Activated naive CD4-positive, alpha-beta T cell treated with anti-CD3 and anti-CD28 coated beads, Interleukin-2, amount 50 U/mL, for 24 hours (primary cell): ENCODE measurements around the gene MFN2.
A peak's percentile ranks its signal among the peaks of the same experiment; 100 is the strongest.
"Not testable (repeated sequence)": the region's sequence is repeated elsewhere in the genome, so short reads cannot be mapped to it uniquely, and the experiment has no call there.

Experiments used
- H3K27ac Mint-ChIP-seq: one replicate; pipeline ENCODE4 v1.8.0; 2021; ENCODE audit warnings: mild to moderate bottlenecking, mixed read lengths
- H3K27me3 Mint-ChIP-seq: one replicate; pipeline ENCODE4 v1.8.0; 2021; ENCODE audit warnings: mixed read lengths
- H3K36me3 Mint-ChIP-seq: one replicate; pipeline ENCODE4 v1.8.0; 2021; ENCODE audit warnings: mixed read lengths
- H3K4me1 Mint-ChIP-seq: one replicate; pipeline ENCODE4 v1.8.0; 2021; ENCODE audit warnings: mixed read lengths
- H3K4me3 Mint-ChIP-seq: one replicate; pipeline ENCODE4 v1.8.0; 2021; ENCODE audit warnings: mild to moderate bottlenecking, mixed read lengths
- H3K9me3 Mint-ChIP-seq: one replicate; pipeline ENCODE4 v1.8.0; 2021; ENCODE audit warnings: mixed read lengths

Gene MFN2

GRCh38 chr1:12040457-12041051, 60.3 kb downstream of the MFN2 start:
- H3K9me3 Mint-ChIP-seq, result no peaks in the 10 kb centered on the region
- H3K4me3 Mint-ChIP-seq, result no peak overlapping the region
- no peaks in the 10 kb centered on the region for H3K4me1 Mint-ChIP-seq
- no peak overlapping the region for H3K27ac Mint-ChIP-seq
- no peaks in the 10 kb centered on the region for H3K27me3 Mint-ChIP-seq
- no peaks in the 10 kb centered on the region for H3K36me3 Mint-ChIP-seq

DNA sequence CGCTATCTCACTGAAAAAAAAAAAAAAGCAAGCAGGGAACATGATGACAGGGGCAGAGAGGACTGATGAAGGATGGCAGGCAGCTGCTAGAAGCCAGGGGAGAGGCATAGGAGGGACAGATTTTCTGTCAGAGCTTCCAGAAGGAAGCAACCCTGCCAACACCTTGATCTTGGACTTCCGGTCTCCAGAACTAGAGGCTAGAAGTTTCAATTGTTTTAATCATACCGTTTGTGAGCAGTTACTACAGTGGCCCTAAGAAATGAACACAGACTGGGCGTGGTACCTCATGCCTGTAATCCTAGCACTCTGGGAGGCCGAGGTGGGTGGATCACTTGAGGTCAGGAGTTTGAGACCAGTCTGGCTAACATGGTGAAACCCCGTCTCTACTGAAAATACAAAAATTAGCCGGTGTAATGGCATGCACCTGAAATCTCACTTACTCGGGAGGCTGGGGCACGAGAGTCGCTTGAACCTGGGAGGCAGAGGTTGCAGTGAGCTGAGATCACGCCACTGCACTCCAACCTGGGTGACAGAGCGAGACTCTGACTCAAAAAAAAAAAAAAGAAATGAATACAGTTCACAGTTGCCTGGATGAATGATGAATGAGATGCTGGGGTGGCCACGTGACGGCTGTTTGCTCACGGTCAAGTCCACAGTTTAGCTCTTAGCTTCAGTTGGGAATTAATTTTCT, 64.1 kb downstream of the MFN2 start:
- H3K36me3 Mint-ChIP-seq, H3K4me1 Mint-ChIP-seq, H3K9me3 Mint-ChIP-seq, H3K27me3 Mint-ChIP-seq: not testable (repeated sequence)
- Mint-ChIP-seq H3K27ac (peak overlapping the region; percentile 59), H3K4me3 (peak overlapping the region; percentile 3)

DNA sequence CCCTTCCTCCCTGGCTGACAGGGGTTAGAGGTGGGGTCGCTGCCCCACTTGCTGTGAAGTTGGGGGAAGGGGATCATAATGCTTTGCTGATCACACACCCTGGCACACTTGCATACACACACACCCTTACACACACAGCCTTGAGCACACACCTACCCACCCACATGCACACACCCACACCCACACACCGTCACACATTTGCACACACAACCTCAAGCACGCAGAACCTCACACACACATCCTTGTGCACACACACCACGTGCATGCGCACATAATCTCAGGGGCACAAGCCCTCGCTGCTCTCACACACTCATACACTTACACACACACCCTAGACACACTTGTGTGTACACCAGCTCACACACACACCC, 66.5 kb downstream of the MFN2 start:
- H3K4me3 Mint-ChIP-seq, result no peak overlapping the region
- no peaks in the 10 kb centered on the region for H3K9me3 Mint-ChIP-seq
- no peaks in the 10 kb centered on the region for H3K4me1 Mint-ChIP-seq
- H3K27ac Mint-ChIP-seq, result no peak overlapping the region
- H3K27me3 Mint-ChIP-seq, result no peaks in the 10 kb centered on the region
- no peaks in the 10 kb centered on the region for H3K36me3 Mint-ChIP-seq

- Mint-ChIP-seq H3K36me3 (no peaks in the 10 kb centered on the region), H3K27ac (no peak overlapping the region), H3K4me1 (no peaks in the 10 kb centered on the region), H3K4me3 (no peak overlapping the region), H3K9me3 (no peaks in the 10 kb centered on the region), H3K27me3 (no peaks in the 10 kb centered on the region)
Measured at GRCh38 chr1:12047120-12047876, 67.1 kb downstream of the MFN2 start.

DNA sequence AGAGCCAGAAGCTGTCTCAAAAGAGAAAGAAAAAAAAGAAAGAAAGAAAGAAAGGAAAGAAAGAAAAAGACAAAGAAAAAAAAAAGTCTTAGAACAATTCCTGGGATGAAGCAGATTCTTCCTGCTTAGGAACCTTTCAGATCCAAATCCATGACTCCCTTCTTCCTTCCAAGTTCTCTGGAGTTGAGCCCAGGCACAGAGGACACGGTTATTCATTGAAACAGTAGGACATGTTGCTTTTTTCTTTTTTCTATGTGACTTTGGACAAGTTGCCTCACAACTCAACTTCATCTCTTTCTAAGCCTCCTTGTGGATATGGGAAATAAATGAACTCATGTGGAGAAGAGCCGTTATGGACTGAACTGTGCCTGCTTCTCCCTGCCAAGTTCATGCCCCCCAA, 68.1 kb downstream of the MFN2 start:
- Mint-ChIP-seq H3K4me3 (no peak overlapping the region), H3K27ac (peak overlapping the region; percentile 79), H3K9me3 (no peaks in the 10 kb centered on the region), H3K36me3 (no peaks in the 10 kb centered on the region), H3K4me1 (no peaks in the 10 kb centered on the region), H3K27me3 (no peaks in the 10 kb centered on the region)

DNA sequence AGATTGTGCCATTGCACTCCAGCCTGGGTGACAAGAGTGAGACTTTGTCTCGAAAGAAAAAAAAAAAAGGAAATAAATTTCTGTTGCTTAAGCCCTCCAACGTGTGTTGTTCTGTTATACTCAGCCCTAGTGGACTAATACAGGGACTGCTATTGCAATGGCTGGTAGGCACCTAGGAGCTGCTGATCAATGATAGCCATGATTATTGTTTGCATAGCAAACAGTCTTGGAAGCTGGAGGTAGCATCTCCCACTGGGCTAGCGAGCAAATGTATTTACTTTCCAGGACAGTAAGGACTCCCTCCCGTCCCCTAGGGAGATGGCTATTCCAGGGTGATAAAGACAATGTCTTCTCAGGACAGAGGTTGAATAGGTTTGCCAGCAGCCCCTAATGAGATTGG, 69.4 kb downstream of the MFN2 start:
- no peaks in the 10 kb centered on the region for H3K9me3 Mint-ChIP-seq
- H3K36me3 Mint-ChIP-seq, result no peaks in the 10 kb centered on the region
- H3K4me3 Mint-ChIP-seq, result no peak overlapping the region
- H3K4me1 Mint-ChIP-seq, result no peaks in the 10 kb centered on the region
- no peaks in the 10 kb centered on the region for H3K27me3 Mint-ChIP-seq
- H3K27ac Mint-ChIP-seq, result no peak overlapping the region

- Mint-ChIP-seq H3K4me3 (no peak overlapping the region), H3K4me1 (no peaks in the 10 kb centered on the region), H3K27ac (no peak overlapping the region), H3K36me3 (no peaks in the 10 kb centered on the region), H3K27me3 (no peaks in the 10 kb centered on the region), H3K9me3 (no peaks in the 10 kb centered on the region)
Measured at GRCh38 chr1:12051361-12051760, 71.1 kb downstream of the MFN2 start.

GRCh38 chr1:12052008-12052573, 71.8 kb downstream of the MFN2 start:
- no peaks in the 10 kb centered on the region for H3K4me1 Mint-ChIP-seq
- no peak overlapping the region for H3K27ac Mint-ChIP-seq
- H3K36me3 Mint-ChIP-seq, result no peaks in the 10 kb centered on the region
- no peak overlapping the region for H3K4me3 Mint-ChIP-seq
- no peaks in the 10 kb centered on the region for H3K27me3 Mint-ChIP-seq
- H3K9me3 Mint-ChIP-seq, result no peaks in the 10 kb centered on the region

DNA sequence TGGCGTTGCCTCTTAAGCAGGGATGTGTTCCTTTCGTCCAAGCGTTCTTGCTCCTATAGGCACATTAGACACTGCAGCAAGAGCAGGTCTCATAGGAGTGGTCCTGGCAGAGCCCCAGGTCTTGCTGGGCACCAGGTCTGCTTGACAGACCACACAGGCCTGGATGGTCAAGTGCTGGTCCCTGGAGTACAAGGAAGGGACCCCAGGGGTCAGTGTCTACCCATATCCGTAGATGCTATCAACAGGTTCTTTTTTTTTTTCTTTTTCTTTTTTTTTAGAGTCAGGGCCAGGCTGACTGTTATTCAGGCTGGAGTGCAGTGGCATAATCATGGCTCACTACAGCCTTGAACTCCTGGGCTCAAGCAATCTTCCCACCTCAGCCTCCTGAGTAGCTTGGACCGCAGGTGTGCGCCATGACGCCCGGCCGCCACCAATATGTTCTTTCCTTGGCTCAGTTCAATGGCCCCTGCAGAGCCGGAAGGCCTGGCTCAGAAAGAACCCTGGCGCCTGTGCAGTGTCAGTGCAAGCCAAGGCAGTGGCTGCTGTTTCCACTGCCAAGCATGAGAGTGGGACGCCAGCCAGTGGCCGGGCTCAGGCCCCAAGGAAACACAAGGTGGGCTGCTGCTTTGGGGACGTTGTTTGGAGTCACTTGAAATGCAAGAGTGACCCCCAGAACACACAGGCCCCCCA, 72.9 kb downstream of the MFN2 start:
- Mint-ChIP-seq H3K36me3 (no peaks in the 10 kb centered on the region), H3K27ac (no peak overlapping the region), H3K9me3 (no peaks in the 10 kb centered on the region)

DNA sequence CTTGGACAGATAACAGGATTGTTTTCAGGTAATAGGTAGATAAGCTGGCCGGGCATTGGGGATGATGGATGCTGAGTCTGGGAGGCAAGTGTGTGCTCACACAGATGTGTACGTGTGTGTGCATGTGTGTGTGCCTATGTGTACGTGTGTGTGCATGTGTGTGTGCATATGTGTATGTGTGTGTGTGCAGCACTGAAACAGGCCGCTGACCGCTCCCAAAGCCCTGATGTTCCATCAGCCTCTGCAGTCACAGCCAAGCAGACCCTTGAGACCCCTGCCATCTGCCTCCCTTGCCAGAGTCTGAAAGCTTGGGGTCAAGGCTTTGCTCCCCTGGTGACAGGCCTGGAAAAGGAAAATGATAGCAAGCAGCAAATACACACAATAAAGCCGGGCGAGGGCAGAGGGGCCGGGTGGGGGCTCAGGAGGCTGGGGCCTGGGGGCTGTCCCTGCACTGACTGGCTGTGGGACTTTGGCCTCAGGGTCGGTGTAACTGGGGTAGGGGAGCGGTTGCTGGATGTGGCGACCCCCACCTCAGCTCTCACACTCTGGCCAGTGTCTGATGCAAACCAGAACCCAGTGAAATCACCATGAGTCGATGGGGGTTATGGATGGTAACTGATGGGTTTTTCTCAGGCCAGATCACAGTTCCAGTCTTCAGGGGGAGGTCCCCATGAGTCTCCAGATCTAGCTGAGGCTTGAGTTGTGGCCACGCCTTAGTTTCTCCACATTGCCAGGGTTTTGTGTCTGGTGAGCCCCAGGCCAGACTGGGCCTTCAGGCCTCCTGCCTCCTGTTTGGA, 73.7 kb downstream of the MFN2 start:
- no peak overlapping the region for H3K4me3 Mint-ChIP-seq
- H3K27ac Mint-ChIP-seq, result no peak overlapping the region
- H3K36me3 Mint-ChIP-seq, result no peaks in the 10 kb centered on the region
- H3K9me3 Mint-ChIP-seq, result no peaks in the 10 kb centered on the region
- no peaks in the 10 kb centered on the region for H3K4me1 Mint-ChIP-seq
- H3K27me3 Mint-ChIP-seq, result no peaks in the 10 kb centered on the region

More for the DNA sequence above, 72.9 kb downstream of the MFN2 start:
- Mint-ChIP-seq H3K4me3 (no peak overlapping the region), H3K4me1 (no peaks in the 10 kb centered on the region), H3K27me3 (no peaks in the 10 kb centered on the region)

DNA sequence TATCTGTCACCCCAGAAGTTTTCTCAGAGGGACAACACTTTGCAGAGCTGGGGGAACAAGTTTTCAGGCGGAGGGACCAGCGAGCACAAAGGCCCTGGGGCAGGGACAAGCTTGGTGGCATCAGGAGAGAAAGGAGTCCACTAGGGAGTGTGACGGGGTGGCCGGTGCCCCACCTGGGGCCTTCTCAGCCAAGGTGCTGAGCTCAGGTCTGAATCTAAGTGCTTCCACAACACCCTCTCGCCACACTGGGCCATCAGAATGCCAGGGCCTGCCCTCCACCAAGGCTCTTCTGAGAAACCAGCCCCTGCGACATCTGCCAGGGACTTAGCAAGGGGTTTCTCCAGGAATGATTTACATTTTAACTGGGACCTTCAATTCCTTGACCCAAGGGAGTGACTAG, 75.0 kb downstream of the MFN2 start:
- H3K27ac Mint-ChIP-seq, result no peak overlapping the region
- no peaks in the 10 kb centered on the region for H3K9me3 Mint-ChIP-seq
- no peaks in the 10 kb centered on the region for H3K27me3 Mint-ChIP-seq
- no peak overlapping the region for H3K4me3 Mint-ChIP-seq
- H3K36me3 Mint-ChIP-seq, result no peaks in the 10 kb centered on the region
- H3K4me1 Mint-ChIP-seq, result peaks cover 8% of the 10 kb centered on the region

DNA sequence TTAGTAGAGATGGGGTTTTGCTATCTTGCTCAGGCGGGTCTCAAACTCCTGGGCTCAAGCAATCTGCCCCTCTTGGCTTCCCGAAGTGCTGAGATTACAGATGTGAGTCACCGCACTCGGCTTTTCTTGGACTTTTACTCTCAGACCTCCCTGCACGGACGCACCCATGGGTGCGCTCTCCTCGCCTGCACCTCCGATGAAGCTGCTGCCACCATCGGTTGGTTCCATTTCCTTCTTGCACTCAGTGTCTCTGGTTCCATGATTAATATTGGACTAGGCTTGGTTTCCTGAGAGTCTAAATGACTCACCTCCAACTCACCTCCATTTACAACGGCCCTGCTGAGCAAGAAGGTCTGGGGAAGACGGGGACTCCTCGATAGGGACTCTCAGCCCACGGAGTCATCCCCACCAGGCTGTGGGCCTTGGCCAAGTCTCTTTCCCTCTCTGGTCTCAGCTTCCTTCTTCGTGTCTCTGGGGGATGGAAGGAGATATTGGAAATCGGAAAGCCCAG, 76.1 kb downstream of the MFN2 start:
- no peak overlapping the region for H3K4me3 Mint-ChIP-seq
- no peaks in the 10 kb centered on the region for H3K36me3 Mint-ChIP-seq
- peaks cover 8% of the 10 kb centered on the region for H3K4me1 Mint-ChIP-seq
- no peaks in the 10 kb centered on the region for H3K9me3 Mint-ChIP-seq
- H3K27me3 Mint-ChIP-seq, result no peaks in the 10 kb centered on the region
- no peak overlapping the region for H3K27ac Mint-ChIP-seq

GRCh38 chr1:12057382-12057781, 77.1 kb downstream of the MFN2 start:
- H3K4me1 Mint-ChIP-seq, result peaks cover 8% of the 10 kb centered on the region
- H3K36me3 Mint-ChIP-seq, result no peaks in the 10 kb centered on the region
- no peaks in the 10 kb centered on the region for H3K9me3 Mint-ChIP-seq
- H3K27ac Mint-ChIP-seq, result no peak overlapping the region
- H3K4me3 Mint-ChIP-seq, result no peak overlapping the region
- H3K27me3 Mint-ChIP-seq, result no peaks in the 10 kb centered on the region

DNA sequence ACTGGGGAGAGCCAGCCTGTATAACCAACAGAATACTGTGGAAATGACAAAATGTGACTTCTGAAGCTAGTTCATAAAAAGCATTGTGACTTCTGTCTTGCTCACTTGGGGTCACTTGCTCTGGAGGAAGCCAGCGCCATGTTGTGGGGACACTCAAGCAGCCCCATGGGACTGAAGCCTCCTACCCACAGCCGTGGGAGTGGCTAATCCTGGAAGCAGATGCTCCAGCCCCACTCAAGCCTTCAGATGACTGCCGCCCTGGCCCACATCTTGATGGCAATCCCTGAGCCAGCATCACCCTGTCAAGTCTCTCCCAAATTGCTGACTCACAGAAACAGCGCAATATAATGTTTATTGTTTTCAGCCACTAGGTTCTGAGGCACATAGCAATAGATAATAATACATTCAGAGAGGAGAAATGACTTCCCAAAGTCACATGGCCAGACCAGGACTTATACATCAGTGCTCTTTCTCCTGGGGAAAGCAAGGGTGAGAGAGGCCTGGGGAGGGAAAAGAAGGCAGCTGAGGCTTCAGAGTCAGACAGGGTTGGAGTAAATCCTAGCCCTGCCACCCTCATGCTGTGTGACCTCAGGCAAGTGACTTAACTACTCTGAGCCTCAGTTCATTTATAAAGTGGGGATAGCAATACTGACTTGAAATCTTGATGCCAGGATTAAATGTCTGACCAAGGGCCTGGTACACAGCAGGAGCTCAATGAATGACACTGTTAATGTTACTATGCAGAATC, 77.9 kb downstream of the MFN2 start:
- Mint-ChIP-seq H3K9me3 (no peaks in the 10 kb centered on the region), H3K27ac (no peak overlapping the region), H3K27me3 (peaks cover 2% of the 10 kb centered on the region), H3K4me1 (peaks cover 11% of the 10 kb centered on the region), H3K36me3 (no peaks in the 10 kb centered on the region), H3K4me3 (no peak overlapping the region)
